GM12878 (cell line): Measurements from ENCODE around the gene SEMA4D. TPM values are rescaled to one million over a fixed set of nuclear protein-coding genes. Genes with fewer than 3 reads are reported as not detected.

Experiments used
- CBX3 ChIP-seq: fragments of 200-600 bp; sonication (generic); IDR thresholded peaks from 2 replicates; pipeline ENCODE4 v1.6.1; 2016; ENCODE audit warnings: low read depth, borderline replicate concordance
- CHD2 ChIP-seq: IDR thresholded peaks from 2 replicates; pipeline ENCODE4 v1.6.1; 2011; ENCODE audit warnings: low read depth, low read length, improper control_type of control experiment, borderline replicate concordance
- GABPA ChIP-seq: IDR thresholded peaks from 2 replicates; pipeline ENCODE4 v1.6.1; 2014; ENCODE audit warnings: antibody characterized with exemption, low read depth, mild to moderate bottlenecking, inconsistent platforms
- MTA2 ChIP-seq: fragments of 450-650 bp; IDR thresholded peaks from 2 replicates; pipeline ENCODE4 v1.6.1; 2016; ENCODE audit warnings: low read depth, mild to moderate bottlenecking, moderate library complexity
- RFX5 ChIP-seq: IDR thresholded peaks from 2 replicates; pipeline ENCODE4 v1.6.1; 2011; ENCODE audit warnings: low read depth, low read length, improper control_type of control experiment
- YY1 ChIP-seq: IDR thresholded peaks from 2 replicates; pipeline ENCODE4 v1.6.1; 2011; ENCODE audit warnings: low read depth, mild to moderate bottlenecking, low read length
- ZBED1 ChIP-seq: IDR thresholded peaks from 2 replicates; pipeline ENCODE4 v1.6.1; 2016; ENCODE audit warnings: borderline replicate concordance
- polyA plus RNA-seq, 11 experiments: library from polyadenylated mRNA; depleted of rRNA in 4 of 11; unstranded in 6 of 11; stranded (reverse) in 5 of 11; fragments of >200 nt; fragmentation: Nextera tagmentation in 4 of 11; fragmentation: Illumina TruSeq in 1 of 11; extraction: Ambion mirVana in 4 of 11; extraction: Trizol in 1 of 11; gene quantifications; 1 replicate in 1 of 11; 2 replicates in 10 of 11; pipeline versions ENCODE4 v1.2.1 to v1.2.3, GENCODE V29; 2011 to 2016; ENCODE audit warnings: inconsistent platforms in 2 of 11, missing spikeins in 2 of 11, low read depth in 1 of 11
- total RNA-seq, 4 experiments: library from RNA; depleted of rRNA in 3 of 4; stranded (reverse); fragments of >200 nt in 3 of 4; fragmentation: Illumina TruSeq in 1 of 4; extraction: Trizol in 1 of 4; gene quantifications; 2 replicates each; pipeline versions ENCODE4 v1.2.1 to v1.2.3, GENCODE V29; 2013 to 2021
- TF ChIP-seq, protein P1 (sequence below): IDR thresholded peaks from 2 replicates; pipeline ENCODE4 v1.6.1; 2012; ENCODE audit warnings: improper control_type of control experiment, low read depth, low read length; ENCODE audit not compliant: insufficient replicate concordance
- TF ChIP-seq, protein P2 (sequence below): fragments of 450-650 bp; formaldehyde crosslinking; IDR thresholded peaks from 2 replicates; pipeline ENCODE4 v1.4.0; 2020; ENCODE audit warnings: mild to moderate bottlenecking, moderate library complexity
- TF ChIP-seq, protein P3 (sequence below): fragments of 450-650 bp; IDR thresholded peaks from 2 replicates; pipeline ENCODE4 v1.6.1; 2016; ENCODE audit warnings: mild to moderate bottlenecking
- TF ChIP-seq, protein P4 (sequence below): fragments of 450-650 bp; IDR thresholded peaks from 2 replicates; pipeline ENCODE4 v1.6.1; 2018; ENCODE audit warnings: borderline replicate concordance, mild to moderate bottlenecking; ENCODE audit not compliant: partially characterized antibody
- TF ChIP-seq, protein P5 (sequence below): IDR thresholded peaks from 2 replicates; pipeline ENCODE4 v1.6.1; 2012; ENCODE audit warnings: low read depth, low read length, improper control_type of control experiment
- TF ChIP-seq, protein P6 (sequence below): IDR thresholded peaks from 2 replicates; pipeline ENCODE4 v1.6.1; 2011; ENCODE audit warnings: borderline replicate concordance, low read depth, mild to moderate bottlenecking, moderate library complexity, mixed read lengths, low read length; ENCODE audit not compliant: insufficient read depth; ENCODE audit errors: extremely low read length

Gene SEMA4D
- total and polyA plus RNA-seq, 10 of the 15 experiments (the other 5 are each of a cell fraction or from before 2014, with no cell fraction given), result 15.1 to 136 (median 39.6) TPM

DNA sequence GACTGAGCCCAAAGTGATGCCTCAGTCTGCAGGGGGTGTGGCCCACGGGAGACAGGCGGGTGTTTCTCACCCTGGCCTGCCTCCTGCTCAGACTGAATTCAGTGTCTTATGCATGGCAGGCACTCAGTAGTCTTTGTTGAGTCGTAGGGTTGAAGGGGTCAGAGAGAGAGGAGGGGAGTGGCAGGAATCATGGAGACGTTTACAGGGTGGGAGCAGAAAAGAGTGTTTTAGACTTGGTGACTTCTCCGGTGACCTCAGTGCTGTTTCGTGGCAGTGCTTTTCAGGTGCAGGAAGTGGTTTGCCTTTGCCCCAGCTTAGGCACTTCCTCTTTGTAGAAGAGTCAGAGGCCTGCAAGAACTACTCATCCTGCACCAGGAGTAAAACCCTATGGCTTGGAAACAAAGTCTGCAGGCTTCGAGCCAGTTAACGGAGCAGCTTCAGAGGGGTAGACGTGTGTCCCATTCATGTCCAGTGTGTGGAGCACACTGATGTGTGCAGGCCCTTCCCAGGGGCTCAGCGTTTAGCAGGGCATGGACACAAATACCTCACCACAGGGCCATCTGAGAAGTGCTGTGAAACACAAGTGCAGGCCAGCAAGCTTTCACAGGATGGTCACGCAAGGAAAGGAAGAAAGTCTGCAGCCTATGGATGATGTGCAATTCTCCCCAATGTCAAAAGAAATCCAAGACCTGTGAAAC is 24.5 kb upstream of the SEMA4D start (continued):
- TF ChIP-seq, protein P1, sequence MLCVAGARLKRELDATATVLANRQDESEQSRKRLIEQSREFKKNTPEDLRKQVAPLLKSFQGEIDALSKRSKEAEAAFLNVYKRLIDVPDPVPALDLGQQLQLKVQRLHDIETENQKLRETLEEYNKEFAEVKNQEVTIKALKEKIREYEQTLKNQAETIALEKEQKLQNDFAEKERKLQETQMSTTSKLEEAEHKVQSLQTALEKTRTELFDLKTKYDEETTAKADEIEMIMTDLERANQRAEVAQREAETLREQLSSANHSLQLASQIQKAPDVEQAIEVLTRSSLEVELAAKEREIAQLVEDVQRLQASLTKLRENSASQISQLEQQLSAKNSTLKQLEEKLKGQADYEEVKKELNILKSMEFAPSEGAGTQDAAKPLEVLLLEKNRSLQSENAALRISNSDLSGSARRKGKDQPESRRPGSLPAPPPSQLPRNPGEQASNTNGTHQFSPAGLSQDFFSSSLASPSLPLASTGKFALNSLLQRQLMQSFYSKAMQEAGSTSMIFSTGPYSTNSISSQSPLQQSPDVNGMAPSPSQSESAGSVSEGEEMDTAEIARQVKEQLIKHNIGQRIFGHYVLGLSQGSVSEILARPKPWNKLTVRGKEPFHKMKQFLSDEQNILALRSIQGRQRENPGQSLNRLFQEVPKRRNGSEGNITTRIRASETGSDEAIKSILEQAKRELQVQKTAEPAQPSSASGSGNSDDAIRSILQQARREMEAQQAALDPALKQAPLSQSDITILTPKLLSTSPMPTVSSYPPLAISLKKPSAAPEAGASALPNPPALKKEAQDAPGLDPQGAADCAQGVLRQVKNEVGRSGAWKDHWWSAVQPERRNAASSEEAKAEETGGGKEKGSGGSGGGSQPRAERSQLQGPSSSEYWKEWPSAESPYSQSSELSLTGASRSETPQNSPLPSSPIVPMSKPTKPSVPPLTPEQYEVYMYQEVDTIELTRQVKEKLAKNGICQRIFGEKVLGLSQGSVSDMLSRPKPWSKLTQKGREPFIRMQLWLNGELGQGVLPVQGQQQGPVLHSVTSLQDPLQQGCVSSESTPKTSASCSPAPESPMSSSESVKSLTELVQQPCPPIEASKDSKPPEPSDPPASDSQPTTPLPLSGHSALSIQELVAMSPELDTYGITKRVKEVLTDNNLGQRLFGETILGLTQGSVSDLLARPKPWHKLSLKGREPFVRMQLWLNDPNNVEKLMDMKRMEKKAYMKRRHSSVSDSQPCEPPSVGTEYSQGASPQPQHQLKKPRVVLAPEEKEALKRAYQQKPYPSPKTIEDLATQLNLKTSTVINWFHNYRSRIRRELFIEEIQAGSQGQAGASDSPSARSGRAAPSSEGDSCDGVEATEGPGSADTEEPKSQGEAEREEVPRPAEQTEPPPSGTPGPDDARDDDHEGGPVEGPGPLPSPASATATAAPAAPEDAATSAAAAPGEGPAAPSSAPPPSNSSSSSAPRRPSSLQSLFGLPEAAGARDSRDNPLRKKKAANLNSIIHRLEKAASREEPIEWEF, result no peak
- no peak for TF ChIP-seq ZBED1
- TF ChIP-seq, protein P2, sequence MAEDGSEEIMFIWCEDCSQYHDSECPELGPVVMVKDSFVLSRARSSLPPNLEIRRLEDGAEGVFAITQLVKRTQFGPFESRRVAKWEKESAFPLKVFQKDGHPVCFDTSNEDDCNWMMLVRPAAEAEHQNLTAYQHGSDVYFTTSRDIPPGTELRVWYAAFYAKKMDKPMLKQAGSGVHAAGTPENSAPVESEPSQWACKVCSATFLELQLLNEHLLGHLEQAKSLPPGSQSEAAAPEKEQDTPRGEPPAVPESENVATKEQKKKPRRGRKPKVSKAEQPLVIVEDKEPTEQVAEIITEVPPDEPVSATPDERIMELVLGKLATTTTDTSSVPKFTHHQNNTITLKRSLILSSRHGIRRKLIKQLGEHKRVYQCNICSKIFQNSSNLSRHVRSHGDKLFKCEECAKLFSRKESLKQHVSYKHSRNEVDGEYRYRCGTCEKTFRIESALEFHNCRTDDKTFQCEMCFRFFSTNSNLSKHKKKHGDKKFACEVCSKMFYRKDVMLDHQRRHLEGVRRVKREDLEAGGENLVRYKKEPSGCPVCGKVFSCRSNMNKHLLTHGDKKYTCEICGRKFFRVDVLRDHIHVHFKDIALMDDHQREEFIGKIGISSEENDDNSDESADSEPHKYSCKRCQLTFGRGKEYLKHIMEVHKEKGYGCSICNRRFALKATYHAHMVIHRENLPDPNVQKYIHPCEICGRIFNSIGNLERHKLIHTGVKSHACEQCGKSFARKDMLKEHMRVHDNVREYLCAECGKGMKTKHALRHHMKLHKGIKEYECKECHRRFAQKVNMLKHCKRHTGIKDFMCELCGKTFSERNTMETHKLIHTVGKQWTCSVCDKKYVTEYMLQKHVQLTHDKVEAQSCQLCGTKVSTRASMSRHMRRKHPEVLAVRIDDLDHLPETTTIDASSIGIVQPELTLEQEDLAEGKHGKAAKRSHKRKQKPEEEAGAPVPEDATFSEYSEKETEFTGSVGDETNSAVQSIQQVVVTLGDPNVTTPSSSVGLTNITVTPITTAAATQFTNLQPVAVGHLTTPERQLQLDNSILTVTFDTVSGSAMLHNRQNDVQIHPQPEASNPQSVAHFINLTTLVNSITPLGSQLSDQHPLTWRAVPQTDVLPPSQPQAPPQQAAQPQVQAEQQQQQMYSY (CRISPR knock-in tag), result no peak
- no peak for TF ChIP-seq RFX5
- no peak for TF ChIP-seq CBX3
- peak; percentile 57; the same call in 1 of the 2 replicates for TF ChIP-seq MTA2
- TF ChIP-seq, protein P3, sequence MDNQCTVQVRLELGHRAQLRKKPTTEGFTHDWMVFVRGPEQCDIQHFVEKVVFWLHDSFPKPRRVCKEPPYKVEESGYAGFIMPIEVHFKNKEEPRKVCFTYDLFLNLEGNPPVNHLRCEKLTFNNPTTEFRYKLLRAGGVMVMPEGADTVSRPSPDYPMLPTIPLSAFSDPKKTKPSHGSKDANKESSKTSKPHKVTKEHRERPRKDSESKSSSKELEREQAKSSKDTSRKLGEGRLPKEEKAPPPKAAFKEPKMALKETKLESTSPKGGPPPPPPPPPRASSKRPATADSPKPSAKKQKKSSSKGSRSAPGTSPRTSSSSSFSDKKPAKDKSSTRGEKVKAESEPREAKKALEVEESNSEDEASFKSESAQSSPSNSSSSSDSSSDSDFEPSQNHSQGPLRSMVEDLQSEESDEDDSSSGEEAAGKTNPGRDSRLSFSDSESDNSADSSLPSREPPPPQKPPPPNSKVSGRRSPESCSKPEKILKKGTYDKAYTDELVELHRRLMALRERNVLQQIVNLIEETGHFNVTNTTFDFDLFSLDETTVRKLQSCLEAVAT, result peak; percentile 73; the same call in 1 of the 2 replicates
- TF ChIP-seq, protein P4, sequence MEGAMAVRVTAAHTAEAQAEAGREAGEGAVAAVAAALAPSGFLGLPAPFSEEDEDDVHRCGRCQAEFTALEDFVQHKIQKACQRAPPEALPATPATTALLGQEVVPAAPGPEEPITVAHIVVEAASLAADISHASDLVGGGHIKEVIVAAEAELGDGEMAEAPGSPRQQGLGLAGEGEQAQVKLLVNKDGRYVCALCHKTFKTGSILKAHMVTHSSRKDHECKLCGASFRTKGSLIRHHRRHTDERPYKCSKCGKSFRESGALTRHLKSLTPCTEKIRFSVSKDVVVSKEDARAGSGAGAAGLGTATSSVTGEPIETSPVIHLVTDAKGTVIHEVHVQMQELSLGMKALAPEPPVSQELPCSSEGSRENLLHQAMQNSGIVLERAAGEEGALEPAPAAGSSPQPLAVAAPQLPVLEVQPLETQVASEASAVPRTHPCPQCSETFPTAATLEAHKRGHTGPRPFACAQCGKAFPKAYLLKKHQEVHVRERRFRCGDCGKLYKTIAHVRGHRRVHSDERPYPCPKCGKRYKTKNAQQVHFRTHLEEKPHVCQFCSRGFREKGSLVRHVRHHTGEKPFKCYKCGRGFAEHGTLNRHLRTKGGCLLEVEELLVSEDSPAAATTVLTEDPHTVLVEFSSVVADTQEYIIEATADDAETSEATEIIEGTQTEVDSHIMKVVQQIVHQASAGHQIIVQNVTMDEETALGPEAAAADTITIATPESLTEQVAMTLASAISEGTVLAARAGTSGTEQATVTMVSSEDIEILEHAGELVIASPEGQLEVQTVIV, result peak; percentile 58
- TF ChIP-seq, protein P5, sequence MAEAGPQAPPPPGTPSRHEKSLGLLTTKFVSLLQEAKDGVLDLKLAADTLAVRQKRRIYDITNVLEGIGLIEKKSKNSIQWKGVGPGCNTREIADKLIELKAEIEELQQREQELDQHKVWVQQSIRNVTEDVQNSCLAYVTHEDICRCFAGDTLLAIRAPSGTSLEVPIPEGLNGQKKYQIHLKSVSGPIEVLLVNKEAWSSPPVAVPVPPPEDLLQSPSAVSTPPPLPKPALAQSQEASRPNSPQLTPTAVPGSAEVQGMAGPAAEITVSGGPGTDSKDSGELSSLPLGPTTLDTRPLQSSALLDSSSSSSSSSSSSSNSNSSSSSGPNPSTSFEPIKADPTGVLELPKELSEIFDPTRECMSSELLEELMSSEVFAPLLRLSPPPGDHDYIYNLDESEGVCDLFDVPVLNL, result no peak
- no peak for TF ChIP-seq CHD2
- TF ChIP-seq GABPA, result peak; percentile 81
- TF ChIP-seq, protein P6, sequence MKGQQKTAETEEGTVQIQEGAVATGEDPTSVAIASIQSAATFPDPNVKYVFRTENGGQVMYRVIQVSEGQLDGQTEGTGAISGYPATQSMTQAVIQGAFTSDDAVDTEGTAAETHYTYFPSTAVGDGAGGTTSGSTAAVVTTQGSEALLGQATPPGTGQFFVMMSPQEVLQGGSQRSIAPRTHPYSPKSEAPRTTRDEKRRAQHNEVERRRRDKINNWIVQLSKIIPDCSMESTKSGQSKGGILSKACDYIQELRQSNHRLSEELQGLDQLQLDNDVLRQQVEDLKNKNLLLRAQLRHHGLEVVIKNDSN, result no peak
- peak; percentile 34; the same call in 1 of the 2 replicates for TF ChIP-seq YY1
